ENCODE results near the gene GLDC.
"Not testable (repeated sequence)": the region's sequence is repeated elsewhere in the genome, so short reads cannot be mapped to it uniquely, and the experiment has no call there.

GLDC gene

GRCh38 chr9:6645355-6646292 lies at the start of gene GLDC:
Gene GLDC, minus strand, starts transcription at chr9:6645729. Its CDS starts 230 bp downstream, at chr9:6645499.
- DNase-seq: peak; percentile 36 to 55

- no peak for DNase-seq
Measured at GRCh38 chr9:6692881-6693361, 47.4 kb upstream of the GLDC start.

DNA sequence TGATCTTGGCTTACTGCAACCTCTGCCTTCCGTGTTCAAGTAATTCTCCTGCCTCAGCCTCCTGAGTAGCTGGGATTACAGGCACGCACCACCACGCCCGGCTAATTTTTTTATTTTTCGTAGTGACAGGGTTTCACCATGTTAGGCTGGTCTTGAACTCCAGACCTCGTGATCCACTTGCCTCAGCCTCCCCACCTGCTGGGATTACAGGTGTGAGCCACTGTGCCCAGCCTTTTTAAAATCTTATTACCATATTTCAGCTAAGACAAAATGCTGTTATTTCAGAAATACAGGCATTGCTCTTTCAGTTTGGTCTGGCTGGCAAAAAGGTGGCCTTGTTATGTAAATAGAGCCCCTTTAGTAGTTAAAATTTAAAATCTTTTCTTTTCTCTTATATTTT lies 46.9 kb upstream of the GLDC start:
- no peak for DNase-seq

DNA sequence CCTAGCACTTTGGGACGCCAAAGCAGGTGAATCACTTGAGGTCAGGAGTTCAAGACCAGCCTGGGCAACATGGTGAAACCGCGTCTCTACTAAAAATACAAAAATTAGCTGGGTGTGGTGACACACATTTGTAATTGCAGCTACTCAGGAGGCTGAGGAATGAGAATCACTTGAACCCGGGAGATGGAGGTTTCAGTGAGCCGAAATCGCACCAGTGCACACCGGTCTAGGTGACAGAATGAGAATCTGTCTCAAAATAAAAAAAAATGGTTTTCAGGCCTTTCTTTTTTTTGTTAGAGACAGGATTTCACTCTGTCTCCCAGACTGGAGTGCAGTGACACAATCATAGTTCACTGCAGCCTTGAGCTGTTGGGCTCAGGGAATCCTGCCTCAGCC lies 45.1 kb upstream of the GLDC start:
- DNase-seq: not testable (repeated sequence)

DNA sequence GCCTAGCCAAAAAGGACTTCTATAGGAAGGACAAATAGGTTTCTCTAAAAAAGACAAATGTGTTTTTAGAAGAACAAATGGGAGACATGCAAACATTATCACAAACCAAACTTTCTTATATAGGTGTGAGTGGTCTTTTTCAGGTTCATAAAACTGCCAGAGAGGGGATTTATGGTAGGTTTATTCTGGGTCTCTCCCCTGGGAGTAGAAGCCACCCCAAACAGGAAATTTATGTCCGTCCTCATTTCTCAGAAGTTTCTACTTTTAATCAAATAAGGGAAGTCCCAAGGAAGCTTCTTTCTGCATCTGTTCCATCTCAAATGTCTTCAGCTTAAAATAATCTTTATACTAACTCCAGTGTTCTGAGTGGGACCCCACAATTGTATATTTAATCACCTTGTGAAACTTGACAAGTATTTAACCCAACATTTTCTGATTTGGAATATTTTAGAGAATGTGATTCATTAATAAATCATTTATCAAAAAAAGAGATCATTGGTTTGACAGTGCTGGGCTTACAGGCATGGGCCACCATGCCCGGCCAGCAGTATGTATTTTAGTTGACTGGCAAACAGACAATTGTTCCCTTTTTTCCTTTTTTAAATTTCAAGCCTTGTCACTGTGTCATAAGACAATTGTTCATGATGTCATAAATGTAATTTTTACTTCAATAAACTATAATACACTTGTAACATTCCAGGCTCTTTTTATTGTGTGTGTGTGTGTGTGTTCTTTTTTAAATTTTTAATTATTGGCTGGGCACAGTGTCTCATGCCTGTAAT lies 44.6 kb upstream of the GLDC start:
- no peak for DNase-seq

GRCh38 chr9:6687180-6687579 lies 41.7 kb upstream of the GLDC start:
- DNase-seq: no peak

DNA sequence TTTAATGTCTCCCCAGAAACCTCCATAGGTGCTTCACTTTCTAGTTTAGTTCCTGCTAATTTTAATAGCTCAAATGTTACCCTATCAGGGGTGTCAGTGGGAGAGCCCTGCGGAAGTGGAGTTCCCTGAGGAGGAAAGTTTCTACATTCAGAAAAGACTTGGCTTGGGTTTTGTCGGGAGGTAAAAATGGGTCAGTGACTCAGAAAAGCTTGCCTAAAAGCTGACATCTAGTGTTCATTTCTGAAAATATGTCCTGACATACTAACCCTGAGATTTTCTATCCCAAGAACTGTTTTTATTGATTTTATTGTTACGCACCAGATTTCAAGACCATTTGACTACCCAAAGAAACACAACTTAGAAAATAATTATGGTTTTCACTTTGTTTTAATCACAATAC lies 40.9 kb upstream of the GLDC start:
- DNase-seq: peak in 1 of 2 donors; percentile 61

GRCh38 chr9:6681957-6682501 lies 36.5 kb upstream of the GLDC start:
- no peak for DNase-seq

- DNase-seq: peak; percentile 94
Measured at GRCh38 chr9:6681147-6681956, 35.8 kb upstream of the GLDC start.

GRCh38 chr9:6680797-6681146 lies 35.2 kb upstream of the GLDC start:
- peak in 1 of 2 donors; percentile 73 for DNase-seq

GRCh38 chr9:6677803-6678202 lies 32.3 kb upstream of the GLDC start:
- DNase-seq: no peak

GRCh38 chr9:6676254-6676921 lies 30.9 kb upstream of the GLDC start:
- no peak for DNase-seq

DNA sequence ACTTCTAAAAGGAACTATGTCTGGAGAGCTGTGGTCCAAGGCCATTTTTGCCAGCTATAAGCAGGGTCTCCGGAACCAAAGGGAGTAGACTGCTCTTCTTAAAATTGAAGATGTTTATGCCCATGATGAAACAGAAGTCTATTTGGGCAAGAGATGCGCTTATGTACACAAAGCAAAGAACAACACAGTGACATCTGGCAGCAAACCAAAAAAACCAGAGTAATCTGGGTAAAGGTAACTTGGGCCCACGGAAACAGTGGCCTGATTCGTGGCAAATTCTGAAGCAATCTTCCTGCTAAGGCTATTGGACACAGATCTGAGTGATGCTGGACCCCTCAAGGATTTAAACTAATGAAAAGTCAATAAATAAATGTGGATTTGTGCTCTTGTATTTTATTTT lies 29.7 kb upstream of the GLDC start:
- DNase-seq: no peak

GRCh38 chr9:6673326-6674025 lies 27.9 kb upstream of the GLDC start:
- DNase-seq: no peak

DNA sequence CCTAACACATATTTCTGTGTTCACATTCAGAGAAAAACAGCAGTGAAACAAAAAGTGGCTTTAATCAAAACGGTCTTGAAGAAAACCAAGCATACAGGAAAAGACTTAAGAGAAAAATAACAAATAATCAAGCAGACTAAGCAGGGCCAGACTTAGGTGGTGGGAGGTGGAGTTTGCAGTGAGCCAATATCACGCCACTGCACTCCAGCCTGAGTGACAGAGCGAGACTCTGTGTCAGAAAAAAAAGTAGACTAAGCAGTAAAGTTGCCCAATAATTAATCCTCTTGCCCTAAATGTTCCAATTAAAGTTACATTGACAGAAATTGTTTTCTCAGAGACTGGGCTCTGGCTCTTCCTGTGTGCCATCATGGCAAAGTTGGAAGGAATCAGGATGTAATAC lies 26.6 kb upstream of the GLDC start:
- DNase-seq: no peak

DNA sequence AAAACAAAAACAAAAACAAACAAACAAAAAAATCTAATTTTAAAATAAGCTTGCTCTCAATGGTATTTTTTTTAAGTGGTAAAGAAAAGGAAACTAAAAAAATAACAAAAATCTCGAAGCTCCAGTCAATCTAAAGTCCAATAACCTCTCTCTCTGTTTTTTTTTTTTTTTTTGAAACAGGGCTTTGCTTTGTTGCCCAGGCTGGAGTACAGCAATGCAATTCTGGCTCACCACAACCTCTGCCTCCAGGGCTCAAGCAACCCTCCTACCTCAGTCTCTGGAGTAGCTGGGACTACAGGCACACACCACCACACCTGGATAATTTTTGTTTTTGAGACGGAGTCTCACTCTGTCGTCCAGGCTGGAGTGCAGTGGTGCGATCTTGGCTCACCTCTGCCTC lies 25.9 kb upstream of the GLDC start:
- DNase-seq: no peak

DNA sequence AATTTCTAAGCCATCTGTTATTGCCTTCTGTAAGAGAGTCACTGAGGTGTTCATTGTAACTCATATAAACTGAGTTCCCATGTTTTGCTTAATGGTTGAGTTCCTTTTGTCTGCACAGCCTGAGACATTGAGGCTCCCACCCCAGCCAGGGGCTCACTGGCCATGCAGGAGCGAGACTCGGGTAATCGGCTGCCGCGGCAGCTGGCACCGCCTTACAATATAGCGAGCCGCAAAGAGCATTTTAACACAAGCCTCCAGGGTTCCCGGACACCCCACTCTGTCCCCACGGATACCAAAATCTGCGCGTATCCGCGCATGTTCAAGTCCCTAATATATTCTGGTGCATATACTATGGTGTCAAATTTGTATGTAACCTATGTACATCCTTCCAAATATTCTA lies 24.4 kb upstream of the GLDC start:
- DNase-seq: no peak

GRCh38 chr9:6667633-6668280 lies 22.2 kb upstream of the GLDC start:
- DNase-seq: peak in 1 of 2 donors; percentile 44

DNA sequence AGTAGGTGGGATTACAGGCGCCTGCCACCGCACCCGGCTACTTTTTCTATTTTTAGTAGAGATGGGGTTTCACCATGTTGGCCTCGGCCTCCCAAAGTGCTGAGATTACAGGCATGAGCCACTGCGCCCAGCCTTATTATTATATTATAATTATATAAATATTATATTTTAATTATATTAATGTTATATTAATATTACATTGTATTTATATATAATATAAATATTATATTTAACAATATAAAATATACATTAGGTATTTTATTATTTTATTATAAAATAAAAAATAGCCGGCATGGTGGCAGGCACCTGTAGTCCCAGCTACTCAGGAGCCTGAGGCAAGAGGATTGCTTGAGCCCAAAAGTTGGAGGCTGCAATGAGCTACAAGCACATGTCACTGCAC lies 21.6 kb upstream of the GLDC start:
- DNase-seq: no peak

DNA sequence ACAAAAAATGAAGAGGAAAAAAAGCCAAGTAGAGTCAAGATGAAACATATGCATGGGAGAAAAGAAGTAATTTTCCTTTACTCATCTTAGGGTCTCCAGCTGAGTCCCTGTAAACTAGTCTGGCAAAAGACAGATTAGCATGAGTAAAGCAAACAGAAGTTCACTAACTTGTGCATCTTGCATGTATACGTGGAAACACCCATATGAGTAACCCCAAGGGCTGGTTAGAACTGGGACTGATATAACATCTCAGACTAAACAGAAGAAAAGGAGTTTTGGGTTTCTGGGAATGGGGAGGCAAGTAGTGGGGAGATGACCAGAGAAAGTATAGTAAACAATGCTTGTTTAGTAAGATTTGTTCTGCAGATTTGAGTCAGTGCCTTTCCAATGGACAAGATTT lies 20.1 kb upstream of the GLDC start:
- no peak for DNase-seq

DNA sequence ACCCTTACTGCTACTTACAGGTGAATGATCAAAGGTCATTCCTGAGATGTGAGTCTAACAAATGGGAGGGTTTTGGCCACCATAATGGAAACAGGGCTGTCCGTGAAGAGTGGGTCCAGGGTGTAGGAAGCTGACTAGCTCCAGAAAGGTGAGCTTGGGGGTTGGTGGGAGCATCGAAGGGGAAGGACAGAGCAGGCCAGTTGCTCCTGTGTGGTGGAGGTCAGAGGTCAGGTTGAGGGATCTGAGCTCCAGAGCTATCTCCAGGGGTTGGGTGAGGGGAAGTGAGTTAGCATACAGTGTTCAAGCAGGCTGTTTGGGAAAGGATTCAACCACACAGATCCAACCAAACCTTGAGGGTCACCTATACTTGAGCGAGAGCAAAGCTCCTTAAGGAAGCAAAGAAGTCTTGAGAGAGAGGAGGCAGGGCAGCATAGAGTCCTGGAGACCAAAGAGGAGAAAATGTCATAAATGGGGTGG lies 18.7 kb upstream of the GLDC start:
- DNase-seq: no peak
